Transverse colon (tissue), 4 donors: ENCODE results near the gene MT1F.

ENCODE experiments used
- CTCF ChIP-seq, 5 experiments: fragments of 200-600 bp in 3 of 5; fragments of 450-650 bp in 2 of 5; sonication (generic) in 3 of 5; IDR thresholded peaks; 1 replicate in 2 of 5; 2 replicates in 3 of 5; pipeline ENCODE4 v1.5.1; 2016 to 2017; ENCODE audit warnings: antibody characterized with exemption in 5 of 5, inconsistent platforms in 3 of 5, mild to moderate bottlenecking in 2 of 5, moderate library complexity in 1 of 5
- POLR2AphosphoS5 ChIP-seq, 3 donors: sonication (generic); formaldehyde crosslinking; IDR thresholded peaks; one replicate each; pipeline ENCODE4 v1.6.1; 2016; ENCODE audit warnings: antibody characterized with exemption in 3 of 3

- TF ChIP-seq CTCF (IDR thresholded peaks at IDR 0.05) (no peak), POLR2AphosphoS5 (IDR thresholded peaks at IDR 0.05) (no peak)
Observed at GRCh38 chr16:56635441-56635967, 22.3 kb upstream of the MT1F start.
